Choroid plexus epithelial cell (primary cell): Measurements from ENCODE around the gene LMNB1.
A peak's percentile ranks its signal among the peaks of the same experiment; 100 is the strongest.

Experiments used
- DNase-seq: peaks from one replicate; pipeline ENCODE4 v3.0.0-alpha.2; 2010; ENCODE audit warnings: low read depth
- H3K4me3 ChIP-seq: 2 replicates; pipeline ENCODE4 v1.5.1; 2011; ENCODE audit warnings: low read depth, mild to moderate bottlenecking, control low read depth, low read length, moderate library complexity
- TF ChIP-seq, protein P1 (sequence below): conservative IDR thresholded peaks from 2 replicates; pipeline ENCODE4 v1.5.1; 2011; ENCODE audit warnings: low read depth, mild to moderate bottlenecking, control low read depth, inconsistent platforms, low read length, moderate library complexity

Gene LMNB1

DNA sequence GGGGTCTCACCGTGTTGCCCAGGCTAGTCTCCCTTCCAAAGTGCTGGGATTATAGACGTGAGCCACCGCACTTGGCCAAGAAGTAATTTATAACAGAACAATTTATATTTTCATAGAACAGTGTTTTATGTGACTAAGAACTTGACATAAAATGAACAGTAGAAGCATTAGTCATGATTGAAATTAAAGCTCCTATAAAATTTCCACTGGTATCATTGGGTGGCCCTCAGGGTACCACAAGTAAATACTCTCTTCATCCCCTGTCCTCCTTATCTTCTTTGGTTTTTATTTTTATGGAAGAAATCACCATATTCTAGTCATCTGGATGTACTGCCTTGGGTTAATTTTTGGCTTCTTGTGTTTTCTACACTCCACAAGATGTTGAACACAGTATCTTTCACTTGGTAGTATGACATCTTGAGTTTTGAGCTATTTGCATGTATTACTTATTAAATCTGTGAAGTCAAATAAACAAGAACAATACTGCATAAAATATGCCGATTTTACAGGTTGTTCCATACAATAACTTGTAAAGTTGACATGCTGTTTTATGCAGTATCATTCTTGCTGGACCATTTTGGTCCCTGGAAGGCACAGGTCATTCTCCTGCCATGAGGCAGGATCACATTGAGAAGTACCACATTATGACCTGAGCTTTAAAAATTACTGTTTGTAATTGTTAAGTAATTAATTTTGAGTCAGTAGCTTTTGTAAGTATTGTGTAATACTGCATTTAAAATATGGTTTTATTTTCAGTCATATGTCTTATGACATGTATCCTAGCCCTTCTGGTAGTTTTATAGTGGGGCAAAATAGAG lies 24.4 kb downstream of the LMNB1 start:
- H3K4me3 ChIP-seq = no peak overlapping the region
- DNase-seq = no peak
- TF ChIP-seq, protein P1, sequence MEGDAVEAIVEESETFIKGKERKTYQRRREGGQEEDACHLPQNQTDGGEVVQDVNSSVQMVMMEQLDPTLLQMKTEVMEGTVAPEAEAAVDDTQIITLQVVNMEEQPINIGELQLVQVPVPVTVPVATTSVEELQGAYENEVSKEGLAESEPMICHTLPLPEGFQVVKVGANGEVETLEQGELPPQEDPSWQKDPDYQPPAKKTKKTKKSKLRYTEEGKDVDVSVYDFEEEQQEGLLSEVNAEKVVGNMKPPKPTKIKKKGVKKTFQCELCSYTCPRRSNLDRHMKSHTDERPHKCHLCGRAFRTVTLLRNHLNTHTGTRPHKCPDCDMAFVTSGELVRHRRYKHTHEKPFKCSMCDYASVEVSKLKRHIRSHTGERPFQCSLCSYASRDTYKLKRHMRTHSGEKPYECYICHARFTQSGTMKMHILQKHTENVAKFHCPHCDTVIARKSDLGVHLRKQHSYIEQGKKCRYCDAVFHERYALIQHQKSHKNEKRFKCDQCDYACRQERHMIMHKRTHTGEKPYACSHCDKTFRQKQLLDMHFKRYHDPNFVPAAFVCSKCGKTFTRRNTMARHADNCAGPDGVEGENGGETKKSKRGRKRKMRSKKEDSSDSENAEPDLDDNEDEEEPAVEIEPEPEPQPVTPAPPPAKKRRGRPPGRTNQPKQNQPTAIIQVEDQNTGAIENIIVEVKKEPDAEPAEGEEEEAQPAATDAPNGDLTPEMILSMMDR = no peak

DNA sequence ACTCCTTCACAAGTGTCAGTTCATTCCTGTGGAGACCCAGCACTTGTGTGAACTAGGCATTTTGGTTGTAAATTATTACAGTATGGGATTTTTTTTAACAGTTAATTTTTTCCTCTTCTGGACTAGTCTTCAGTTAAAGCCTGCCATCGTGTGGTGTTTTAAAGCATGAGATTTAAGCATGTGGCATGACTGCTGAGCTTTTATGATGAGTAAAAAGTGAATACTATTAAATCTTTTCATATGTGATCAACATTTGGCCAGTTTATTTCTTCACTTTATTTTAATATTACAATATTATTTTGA lies 25.0 kb downstream of the LMNB1 start:
- no peak overlapping the region for H3K4me3 ChIP-seq
- DNase-seq = peak; percentile 85
- TF ChIP-seq, protein P1 = peak; percentile 61

DNA sequence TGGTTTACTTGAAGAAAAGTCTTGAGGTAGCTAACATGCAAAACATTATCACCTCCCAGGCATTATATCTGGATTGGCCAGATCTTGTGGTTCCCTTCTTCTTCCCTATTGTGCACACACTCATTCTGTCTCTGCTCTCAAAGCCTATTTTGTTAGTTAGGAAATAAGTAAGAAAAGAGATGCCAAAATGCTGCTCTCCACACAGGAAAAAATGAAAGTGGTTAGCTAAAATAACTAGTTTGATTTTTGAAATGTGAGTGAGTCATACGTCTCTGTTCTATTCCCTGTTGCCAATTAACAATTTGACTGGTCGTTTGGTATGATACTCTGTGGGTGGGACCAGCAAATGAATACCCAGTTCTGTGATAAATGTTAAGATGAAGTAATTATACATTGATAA lies 28.1 kb downstream of the LMNB1 start:
- peak overlapping the region; percentile 9 for H3K4me3 ChIP-seq
- TF ChIP-seq, protein P1 = no peak
- DNase-seq = peak; percentile 64

DNA sequence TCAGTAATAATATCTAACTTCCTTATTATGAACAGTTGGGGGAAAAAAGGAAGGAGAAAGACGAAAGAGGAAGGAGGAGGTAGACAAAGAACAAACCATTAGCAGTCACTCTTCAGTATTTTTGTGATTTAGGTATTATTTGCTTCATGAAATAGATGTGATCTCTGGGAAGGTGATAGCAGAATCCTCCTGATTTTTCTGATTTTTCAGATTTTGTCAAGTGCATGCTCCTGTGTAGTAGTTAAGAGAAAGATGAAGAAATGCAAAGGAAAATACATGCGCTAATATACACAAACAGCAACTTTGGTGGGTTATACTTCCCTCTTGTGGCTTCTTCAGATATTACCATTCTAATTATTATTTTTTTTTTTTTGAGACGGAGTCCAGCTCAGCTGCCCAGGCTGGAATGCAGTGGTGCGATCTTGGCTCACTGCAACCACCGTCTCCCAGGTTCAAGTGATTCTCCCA lies 31.6 kb downstream of the LMNB1 start:
- H3K4me3 ChIP-seq = no peak overlapping the region
- TF ChIP-seq, protein P1 = peak; percentile 60
- DNase-seq = peak; percentile 69

DNA sequence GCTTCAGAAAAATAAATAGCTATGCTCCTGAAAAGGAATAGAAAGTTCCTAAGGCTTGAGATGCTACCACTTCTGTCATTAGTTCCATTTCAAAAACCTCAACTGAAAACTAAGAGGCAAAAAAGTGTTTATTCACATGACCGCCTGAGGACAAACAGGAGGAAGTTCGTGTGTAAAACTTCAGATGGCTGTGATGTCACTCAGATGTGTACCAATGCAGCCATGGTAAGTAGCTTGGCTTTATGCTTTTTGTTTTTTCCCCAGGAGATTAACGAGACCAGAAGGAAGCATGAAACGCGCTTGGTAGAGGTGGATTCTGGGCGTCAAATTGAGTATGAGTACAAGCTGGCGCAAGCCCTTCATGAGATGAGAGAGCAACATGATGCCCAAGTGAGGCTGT lies 33.0 kb downstream of the LMNB1 start:
- TF ChIP-seq, protein P1 = no peak
- no peak overlapping the region for H3K4me3 ChIP-seq
- DNase-seq = no peak

DNA sequence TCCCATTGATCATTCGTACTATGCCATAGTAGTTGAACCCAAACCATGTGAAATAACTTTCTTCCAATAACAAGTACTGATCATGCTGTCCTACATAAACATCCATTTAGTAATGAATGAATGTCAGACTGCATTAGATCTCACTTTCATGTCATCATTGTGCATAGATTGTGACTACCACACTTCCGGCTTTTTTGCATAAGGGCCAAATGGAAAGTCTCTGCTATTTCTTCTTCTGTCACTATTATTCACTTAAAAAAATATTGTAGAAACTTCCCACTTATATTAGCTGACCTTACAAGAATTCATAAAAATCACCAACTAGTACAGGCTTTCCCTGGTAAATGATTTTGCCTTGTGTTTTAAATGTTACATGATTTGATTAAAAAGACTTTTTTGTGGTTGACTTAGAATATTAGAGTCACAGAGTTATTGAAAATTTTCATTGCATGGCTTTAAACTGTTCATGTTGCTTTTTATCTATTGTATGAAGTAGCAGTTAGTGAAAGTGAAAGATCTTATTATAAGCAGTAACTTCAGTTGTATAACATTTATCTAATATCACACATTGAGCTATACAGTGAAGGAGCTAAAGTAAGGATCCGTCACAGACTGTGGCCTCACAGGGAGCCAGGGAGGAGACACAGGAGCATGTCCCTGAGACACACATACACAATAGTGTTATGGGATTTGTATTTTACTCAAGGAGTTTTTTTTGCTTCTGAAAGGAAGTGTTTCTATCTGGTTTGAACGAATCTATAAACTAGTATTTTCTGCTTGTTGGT lies 33.9 kb downstream of the LMNB1 start:
- no peak for DNase-seq
- TF ChIP-seq, protein P1 = no peak

More for the DNA sequence above, 33.9 kb downstream of the LMNB1 start:
- H3K4me3 ChIP-seq = no peak overlapping the region
